GM23338 (cell line): Measurements from ENCODE around the gene MTF1. TPM values are rescaled to one million over a fixed set of nuclear protein-coding genes. Genes with fewer than 3 reads are reported as not detected.

Experiments
- ATAC-seq: fragments of 200-7000 bp; cut with Tn5 transposase; 3 replicates; pipeline ENCODE4 v1.9.1; 2020
- DNase-seq: peaks from one replicate; pipeline ENCODE4 v3.0.0-alpha.2; 2015; ENCODE audit warnings: low spot score
- H2AFZ ChIP-seq: fragments of 200-600 bp; sonication (generic); 2 replicates; pipeline ENCODE4 v1.8.0; 2016; ENCODE audit warnings: antibody characterized with exemption, mild to moderate bottlenecking, moderate library complexity
- H3F3A ChIP-seq: fragments of 200-600 bp; sonication (generic); replicated peaks from 2 replicates; pipeline ENCODE4 v1.8.0; 2017; ENCODE audit warnings: antibody characterized with exemption, mixed run types, low read depth
- H3K27ac ChIP-seq: fragments of 200-600 bp; sonication (generic); 2 replicates; pipeline ENCODE4 v1.6.1; 2016; ENCODE audit warnings: low read depth
- H3K27me3 ChIP-seq: fragments of 200-600 bp; sonication (generic); 2 replicates; pipeline ENCODE4 v1.8.0; 2016; ENCODE audit warnings: mild to moderate bottlenecking, mixed run types, moderate library complexity; ENCODE audit not compliant: insufficient read depth
- H3K36me3 ChIP-seq: fragments of 200-600 bp; sonication (generic); 2 replicates; pipeline ENCODE4 v1.8.0; 2016; ENCODE audit warnings: mild to moderate bottlenecking; ENCODE audit not compliant: insufficient read depth
- H3K4me1 ChIP-seq: fragments of 200-600 bp; sonication (generic); 2 replicates; pipeline ENCODE4 v1.8.0; 2016; ENCODE audit warnings: mild to moderate bottlenecking, moderate library complexity; ENCODE audit not compliant: insufficient read depth
- H3K4me2 ChIP-seq: fragments of 200-600 bp; sonication (generic); 2 replicates; pipeline ENCODE4 v1.7.1; 2017; ENCODE audit warnings: mixed run types
- H3K4me3 ChIP-seq: fragments of 200-600 bp; sonication (generic); 2 replicates; pipeline ENCODE4 v1.6.1; 2016; ENCODE audit warnings: mixed run types
- H3K79me2 ChIP-seq: fragments of 200-600 bp; sonication (generic); replicated peaks from 2 replicates; pipeline ENCODE4 v1.8.0; 2017; ENCODE audit warnings: mild to moderate bottlenecking; ENCODE audit not compliant: insufficient read depth
- H3K9me2 ChIP-seq: fragments of 200-600 bp; sonication (generic); 2 replicates; pipeline ENCODE4 v1.8.0; 2017; ENCODE audit not compliant: insufficient read depth
- H4K20me1 ChIP-seq: fragments of 200-600 bp; sonication (generic); replicated peaks from 2 replicates; pipeline ENCODE4 v1.8.0; 2017; ENCODE audit warnings: mild to moderate bottlenecking; ENCODE audit not compliant: insufficient read depth
- H3K27ac Mint-ChIP-seq: 2 replicates; pipeline ENCODE4 v1.8.0; 2020; ENCODE audit warnings: inconsistent platforms, mild to moderate bottlenecking, moderate library complexity, mixed read lengths
- H3K27me3 Mint-ChIP-seq: 3 replicates; pipeline ENCODE4 v1.8.0; 2022; ENCODE audit warnings: low read depth, mild to moderate bottlenecking, moderate library complexity, mixed read lengths, inconsistent platforms; ENCODE audit not compliant: insufficient read depth, poor library complexity
- H3K36me3 Mint-ChIP-seq: 3 replicates; pipeline ENCODE4 v1.8.0; 2021; ENCODE audit warnings: low read depth, mild to moderate bottlenecking, inconsistent platforms, moderate library complexity, mixed read lengths
- H3K4me1 Mint-ChIP-seq: 3 replicates; pipeline ENCODE4 v1.8.0; 2020; ENCODE audit warnings: mild to moderate bottlenecking, inconsistent platforms, mixed read lengths
- H3K4me3 Mint-ChIP-seq: 3 replicates; pipeline ENCODE4 v1.8.0; 2021; ENCODE audit warnings: moderate library complexity, mild to moderate bottlenecking, inconsistent platforms, mixed read lengths
- H3K9me3 Mint-ChIP-seq: 3 replicates; pipeline ENCODE4 v1.8.0; 2020; ENCODE audit warnings: moderate library complexity, mild to moderate bottlenecking, inconsistent platforms, mixed read lengths
- CREB1 ChIP-seq: fragments of 250-450 bp; sonication (Bioruptor Pico); IDR thresholded peaks from 2 replicates; pipeline ENCODE4 v1.5.0; 2020; ENCODE audit warnings: low read depth, mild to moderate bottlenecking, moderate library complexity
- CTCF ChIP-seq, 2 experiments: fragments of 200-600 bp in 1 of 2; sonication (generic) in 1 of 2; conservative IDR thresholded peaks; 2 replicates each; pipeline versions ENCODE4 v1.5.1 to v1.6.1; 2016 to 2017; ENCODE audit warnings: antibody characterized with exemption in 2 of 2, low read depth in 2 of 2, mild to moderate bottlenecking in 2 of 2, moderate library complexity in 1 of 2
- ETS1 ChIP-seq: IDR thresholded peaks from 2 replicates; pipeline ENCODE4 v1.6.1; 2016; ENCODE audit warnings: antibody characterized with exemption
- EZH2 ChIP-seq: fragments of 200-600 bp; sonication (generic); IDR thresholded peaks from one replicate; pipeline ENCODE4 v1.8.0; 2017; ENCODE audit warnings: antibody characterized with exemption, mild to moderate bottlenecking, low read depth; ENCODE audit not compliant: unreplicated experiment
- EZH2phosphoT487 ChIP-seq: fragments of 200-600 bp; sonication (generic); IDR thresholded peaks from one replicate; pipeline ENCODE4 v1.8.1; 2018; ENCODE audit warnings: antibody characterized with exemption; ENCODE audit not compliant: unreplicated experiment
- JUNB ChIP-seq: IDR thresholded peaks from one replicate; pipeline ENCODE4 v1.6.1; 2016; ENCODE audit warnings: antibody characterized with exemption; ENCODE audit not compliant: unreplicated experiment
- NANOG ChIP-seq: IDR thresholded peaks from 2 replicates; pipeline ENCODE4 v1.6.1; 2016; ENCODE audit warnings: antibody characterized with exemption, borderline replicate concordance
- POLR2AphosphoS5 ChIP-seq: IDR thresholded peaks from 2 replicates; pipeline ENCODE4 v1.6.1; 2016; ENCODE audit warnings: antibody characterized with exemption, low read depth
- STAT1 ChIP-seq: IDR thresholded peaks from one replicate; pipeline ENCODE4 v1.6.1; 2016; ENCODE audit warnings: antibody characterized with exemption; ENCODE audit not compliant: unreplicated experiment
- ZNF114 ChIP-seq: fragments of 250-450 bp; sonication (Bioruptor Pico); IDR thresholded peaks from 2 replicates; pipeline ENCODE4 v1.5.0; 2020; ENCODE audit warnings: mild to moderate bottlenecking, moderate library complexity
- ZNF331 ChIP-seq: fragments of 250-450 bp; sonication (Bioruptor Pico); IDR thresholded peaks from 2 replicates; pipeline ENCODE4 v1.5.0; 2020; ENCODE audit warnings: low read depth, mild to moderate bottlenecking, moderate library complexity
- ZNF462 ChIP-seq: fragments of 250-450 bp; sonication (Bioruptor Pico); IDR thresholded peaks from 2 replicates; pipeline ENCODE4 v1.5.0; 2020; ENCODE audit warnings: mild to moderate bottlenecking, moderate library complexity
- polyA plus RNA-seq: library from polyadenylated mRNA; unstranded; fragments of >200 nt; fragmentation: Nextera tagmentation; extraction: Ambion mirVana; gene quantifications from 2 replicates; pipeline ENCODE4 v1.2.1, GENCODE V29; 2016
- total RNA-seq: library from RNA; depleted of rRNA; stranded (reverse); fragments of >200 nt; shearing (Covaris generic); gene quantifications from 2 replicates; pipeline ENCODE4 v1.2.3, GENCODE V29; 2014
- TF ChIP-seq, protein P1 (sequence below): IDR thresholded peaks from one replicate; pipeline ENCODE4 v1.6.1; 2018; ENCODE audit warnings: antibody characterized with exemption; ENCODE audit not compliant: unreplicated experiment

The MTF1 gene
- total and polyA plus RNA-seq, 2 experiments from 2014 or later = 4.5 to 5.6 TPM

DNA sequence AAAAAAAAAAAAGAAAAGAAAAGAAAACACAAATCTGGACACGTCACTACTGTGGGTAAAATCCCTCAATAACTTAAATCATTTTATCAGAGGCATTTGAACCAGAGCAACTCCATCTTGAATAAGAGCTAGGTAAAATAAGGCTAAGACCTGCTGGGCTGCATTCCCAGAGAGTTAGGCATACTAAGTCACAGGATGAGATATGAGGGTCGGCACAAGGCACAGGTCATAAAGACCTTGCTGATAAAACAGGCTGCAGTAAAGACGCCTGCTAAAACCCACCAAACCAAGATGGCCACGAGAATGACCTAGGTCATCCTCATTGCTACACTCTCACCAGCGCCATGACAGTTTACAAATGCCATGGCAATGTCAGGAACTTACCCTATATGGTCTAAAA is 43.6 kb upstream of the MTF1 start:
- no peak overlapping the region for H2AFZ ChIP-seq
- H3K4me2 ChIP-seq = no peak overlapping the region
- H3K27ac Mint-ChIP-seq = no peak overlapping the region; the same call in 1 of the 2 replicates
- no peaks in the 10 kb centered on the region for H3K9me2 ChIP-seq
- H3K27me3 ChIP-seq = no peaks in the 10 kb centered on the region
- no peaks in the 10 kb centered on the region for H3K4me1 ChIP-seq
- no peaks in the 10 kb centered on the region; the same call in 1 of the 2 replicates for H3K36me3 ChIP-seq
- no peaks in the 10 kb centered on the region for H3F3A ChIP-seq
- H3K4me3 Mint-ChIP-seq = no peak overlapping the region
- DNase-seq = no peak
- H3K36me3 Mint-ChIP-seq = peaks cover 41% of the 10 kb centered on the region
- peaks cover 4% of the 10 kb centered on the region for H3K27me3 Mint-ChIP-seq
- H3K79me2 ChIP-seq = 0 out of 2 replicates have a peak, but pooled peaks cover 3% of the 10 kb centered on the region
- H3K4me3 ChIP-seq = no peak overlapping the region
- no peak overlapping the region for H3K27ac ChIP-seq
- no peaks in the 10 kb centered on the region for H3K4me1 Mint-ChIP-seq
- no peak for TF ChIP-seq EZH2
- TF ChIP-seq ZNF462 = no peak
- no peak for TF ChIP-seq CREB1 (CRISPR knock-in tag)
- TF ChIP-seq POLR2AphosphoS5 = no peak
- no peak for TF ChIP-seq ZNF114 (CRISPR knock-in tag)
- TF ChIP-seq NANOG = no peak
- TF ChIP-seq CTCF (conservative IDR thresholded peaks at IDR 0.05; ENCODE audit: low read depth in 2 of 2) = no peak
- no peak for TF ChIP-seq JUNB
- TF ChIP-seq ZNF331 (CRISPR knock-in tag) = no peak
- no peak for TF ChIP-seq STAT1
- TF ChIP-seq ETS1 = no peak
- TF ChIP-seq EZH2phosphoT487 = no peak
- TF ChIP-seq, protein P1, sequence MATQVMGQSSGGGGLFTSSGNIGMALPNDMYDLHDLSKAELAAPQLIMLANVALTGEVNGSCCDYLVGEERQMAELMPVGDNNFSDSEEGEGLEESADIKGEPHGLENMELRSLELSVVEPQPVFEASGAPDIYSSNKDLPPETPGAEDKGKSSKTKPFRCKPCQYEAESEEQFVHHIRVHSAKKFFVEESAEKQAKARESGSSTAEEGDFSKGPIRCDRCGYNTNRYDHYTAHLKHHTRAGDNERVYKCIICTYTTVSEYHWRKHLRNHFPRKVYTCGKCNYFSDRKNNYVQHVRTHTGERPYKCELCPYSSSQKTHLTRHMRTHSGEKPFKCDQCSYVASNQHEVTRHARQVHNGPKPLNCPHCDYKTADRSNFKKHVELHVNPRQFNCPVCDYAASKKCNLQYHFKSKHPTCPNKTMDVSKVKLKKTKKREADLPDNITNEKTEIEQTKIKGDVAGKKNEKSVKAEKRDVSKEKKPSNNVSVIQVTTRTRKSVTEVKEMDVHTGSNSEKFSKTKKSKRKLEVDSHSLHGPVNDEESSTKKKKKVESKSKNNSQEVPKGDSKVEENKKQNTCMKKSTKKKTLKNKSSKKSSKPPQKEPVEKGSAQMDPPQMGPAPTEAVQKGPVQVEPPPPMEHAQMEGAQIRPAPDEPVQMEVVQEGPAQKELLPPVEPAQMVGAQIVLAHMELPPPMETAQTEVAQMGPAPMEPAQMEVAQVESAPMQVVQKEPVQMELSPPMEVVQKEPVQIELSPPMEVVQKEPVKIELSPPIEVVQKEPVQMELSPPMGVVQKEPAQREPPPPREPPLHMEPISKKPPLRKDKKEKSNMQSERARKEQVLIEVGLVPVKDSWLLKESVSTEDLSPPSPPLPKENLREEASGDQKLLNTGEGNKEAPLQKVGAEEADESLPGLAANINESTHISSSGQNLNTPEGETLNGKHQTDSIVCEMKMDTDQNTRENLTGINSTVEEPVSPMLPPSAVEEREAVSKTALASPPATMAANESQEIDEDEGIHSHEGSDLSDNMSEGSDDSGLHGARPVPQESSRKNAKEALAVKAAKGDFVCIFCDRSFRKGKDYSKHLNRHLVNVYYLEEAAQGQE = no peak
- H3K9me3 Mint-ChIP-seq = peaks cover 29% of the 10 kb centered on the region
- no peak for ATAC-seq
- no peaks in the 10 kb centered on the region for H4K20me1 ChIP-seq
